AG20443 (cell line): Measurements from ENCODE around the gene NDUFS6.
A peak's percentile ranks its signal among the peaks of the same experiment; 100 is the strongest.

ENCODE experiments used
- DNase-seq: peaks from one replicate; pipeline ENCODE4 v3.0.0; 2012; ENCODE audit warnings: low spot score, mixed read lengths

NDUFS6 gene

DNA sequence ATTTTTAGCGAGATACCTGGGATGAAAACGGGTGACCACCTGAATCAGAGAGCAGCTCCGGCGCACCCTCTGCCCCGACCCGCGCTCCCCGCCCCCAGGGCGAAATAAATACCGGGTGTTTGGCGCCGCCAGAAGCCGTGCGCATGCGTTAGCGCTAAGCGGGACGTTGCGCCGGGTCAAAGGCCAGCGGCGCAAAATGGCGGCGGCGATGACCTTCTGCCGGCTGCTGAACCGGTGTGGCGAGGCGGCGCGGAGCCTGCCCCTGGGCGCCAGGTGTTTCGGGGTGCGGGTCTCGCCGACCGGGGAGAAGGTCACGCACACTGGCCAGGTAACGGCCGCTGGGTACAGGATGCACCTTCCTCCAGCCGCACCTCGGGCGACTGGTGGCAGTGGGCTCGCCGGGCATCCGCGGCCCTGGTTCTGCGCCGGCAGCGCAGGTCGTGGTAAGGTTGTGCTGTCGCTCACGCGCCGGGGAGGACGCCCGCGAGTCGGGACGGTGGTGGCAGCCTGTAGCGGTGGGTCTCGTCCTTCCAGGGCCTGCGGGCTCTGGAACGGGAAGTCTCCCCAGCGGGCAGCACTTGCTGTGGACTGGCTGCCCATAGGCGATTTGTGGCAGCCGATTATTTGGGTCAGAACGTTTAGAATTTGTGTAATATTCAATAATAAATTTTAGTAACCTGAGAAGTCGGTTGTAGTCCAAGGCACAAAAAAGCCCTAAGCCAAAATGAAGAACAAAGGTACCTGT, at the start of gene NDUFS6:
Gene NDUFS6, plus strand, starts transcription at position 186 of the 745 bp plus-strand sequence. Its CDS starts 11 bp downstream, at position 197.
- DNase-seq = peak; percentile 90

DNA sequence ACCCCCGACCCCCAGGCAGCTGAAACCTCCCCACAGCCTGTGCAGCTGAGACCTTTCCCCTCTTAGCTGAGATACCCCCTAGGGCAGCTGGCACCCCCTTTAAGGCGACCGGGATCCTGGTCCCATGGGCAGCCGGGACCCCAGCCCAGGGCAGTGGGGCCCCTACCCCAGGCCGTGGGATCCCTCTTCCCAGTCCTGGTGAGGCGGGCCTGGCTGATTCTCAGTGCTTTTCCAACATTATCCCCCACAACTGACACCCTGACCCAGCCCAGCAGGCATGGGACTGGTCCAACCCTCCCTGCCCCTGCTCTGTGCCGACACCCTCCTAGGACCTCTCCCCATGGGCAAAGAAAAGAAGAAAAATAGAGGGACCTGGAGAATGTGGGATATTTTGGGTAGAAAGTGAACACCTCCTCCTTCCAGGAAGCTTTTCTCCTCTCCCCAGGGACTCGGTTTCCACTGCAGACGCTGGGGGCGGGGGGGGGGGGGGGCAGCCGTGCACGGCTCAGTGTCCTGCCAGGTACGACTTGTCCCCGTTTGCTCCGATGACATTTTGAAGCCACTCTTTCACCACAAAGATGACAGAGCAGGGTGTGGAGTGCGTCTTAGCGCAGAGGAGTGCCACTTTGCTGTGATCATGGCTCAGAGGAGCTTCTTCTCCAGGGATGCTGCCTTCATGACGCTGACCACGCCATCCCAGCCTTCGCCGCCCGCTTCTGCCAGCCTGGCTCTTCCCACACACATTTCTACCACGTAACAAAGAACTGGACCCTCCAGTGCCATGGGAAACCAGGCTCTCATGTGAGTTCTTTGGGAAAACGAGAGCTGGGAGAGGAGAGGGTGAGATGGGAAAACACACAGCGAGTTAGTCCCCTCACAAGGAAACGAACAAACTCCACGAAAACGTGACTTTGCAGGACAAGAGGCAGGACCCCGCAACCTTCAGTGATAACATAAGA, 49.1 kb upstream of the NDUFS6 start:
- no peak for DNase-seq

DNA sequence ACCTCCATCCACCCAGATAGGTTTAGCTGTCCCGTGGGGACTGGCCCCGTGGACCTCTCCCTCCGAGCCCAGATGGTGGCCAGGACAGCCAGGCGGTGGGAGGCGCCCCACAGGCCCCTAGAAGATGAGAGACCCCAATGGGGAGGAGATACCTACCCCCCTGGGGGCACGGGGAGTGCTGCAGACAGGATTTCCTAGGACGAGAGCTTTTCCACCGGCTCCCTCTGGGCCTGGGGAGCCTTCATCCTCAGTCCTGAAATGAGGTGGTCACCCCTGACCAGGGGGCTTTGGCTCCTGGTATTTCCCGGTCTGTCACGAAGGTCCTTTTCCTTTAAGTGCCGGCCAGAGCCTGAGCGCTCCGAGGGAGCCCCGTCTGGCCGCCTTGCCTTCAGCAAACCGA, 48.3 kb upstream of the NDUFS6 start:
- DNase-seq = no peak

DNA sequence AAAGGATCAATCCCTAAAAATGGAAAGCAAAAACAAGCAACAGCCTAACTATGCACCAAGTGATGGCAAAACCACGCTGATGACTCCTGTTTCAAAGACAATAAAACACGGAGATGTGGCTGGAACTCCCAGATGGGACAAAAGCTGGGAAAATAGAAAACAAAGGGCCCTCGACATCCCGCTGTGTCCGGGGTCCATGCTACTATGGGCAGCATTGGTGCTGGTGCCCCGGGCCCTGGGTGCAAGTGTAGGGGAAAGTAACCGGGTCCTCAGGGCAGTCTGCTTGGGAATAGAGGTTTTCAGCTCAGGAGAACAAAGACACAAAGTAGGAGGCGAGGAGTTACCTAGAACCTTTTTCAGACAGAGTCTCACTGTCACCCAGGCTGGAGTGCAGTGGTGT, 47.7 kb upstream of the NDUFS6 start:
- no peak for DNase-seq

DNA sequence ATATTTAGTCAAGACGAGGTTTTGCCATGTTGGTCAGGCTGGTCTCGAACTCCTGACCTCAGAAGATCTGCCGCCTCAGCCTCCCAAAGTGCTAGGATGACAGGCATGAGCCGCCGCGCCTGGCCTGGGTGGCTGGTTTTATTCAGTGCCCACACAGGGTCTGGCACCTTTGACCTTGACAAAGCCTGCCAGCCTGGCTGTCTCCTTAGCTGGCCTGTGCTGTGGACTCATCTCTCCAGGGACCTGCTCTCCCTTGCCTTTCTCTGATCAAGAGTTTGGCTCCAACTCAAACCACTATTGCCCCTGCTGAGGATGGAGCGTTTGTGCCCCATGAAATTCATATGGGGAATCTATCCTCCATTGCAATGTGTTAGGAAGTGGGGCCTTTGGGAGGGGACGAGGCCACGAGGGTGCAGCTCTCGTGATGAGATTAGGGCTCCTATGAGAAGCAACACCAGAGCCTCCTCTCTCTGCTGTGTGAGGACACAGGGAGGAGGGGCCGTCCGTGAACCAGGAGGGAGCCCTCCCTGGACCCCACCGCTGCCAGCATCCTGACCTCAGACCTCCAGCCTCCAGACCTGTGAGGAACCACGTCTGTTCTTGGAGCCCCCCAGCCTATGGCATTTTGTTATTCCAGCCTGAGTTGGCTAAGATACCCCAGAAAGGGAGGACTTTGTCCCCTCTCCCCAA, 46.5 kb upstream of the NDUFS6 start:
- DNase-seq = no peak

DNA sequence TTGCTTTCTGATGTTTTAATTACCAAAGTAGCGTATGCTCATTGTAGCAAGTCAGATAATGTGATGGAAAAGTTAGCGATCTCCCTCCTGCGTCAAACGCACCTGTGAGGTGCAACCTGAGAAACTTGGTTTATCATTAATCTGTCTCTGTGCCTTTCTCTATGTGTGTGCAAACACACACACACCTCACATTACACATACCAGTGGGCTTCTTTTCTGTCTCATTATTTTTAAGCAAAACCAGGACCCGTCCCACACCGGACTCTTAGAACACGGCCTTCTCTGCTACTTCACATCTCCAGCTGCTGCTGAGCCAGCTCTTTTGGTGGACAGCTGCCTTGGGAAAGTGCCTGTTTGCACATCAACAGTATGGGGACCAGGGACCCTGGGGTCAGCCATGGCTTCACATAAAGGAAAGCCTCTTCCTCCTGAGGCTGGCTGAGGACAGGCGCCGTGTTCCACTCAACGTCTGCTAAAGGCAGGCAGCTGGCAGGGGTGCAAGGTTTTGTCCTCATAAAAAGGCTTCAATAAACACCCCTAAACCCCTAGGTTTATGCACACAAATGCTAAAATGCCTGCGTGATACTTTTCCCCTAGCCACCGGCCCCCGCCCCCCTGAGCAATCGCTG, 45.8 kb upstream of the NDUFS6 start:
- no peak for DNase-seq

DNA sequence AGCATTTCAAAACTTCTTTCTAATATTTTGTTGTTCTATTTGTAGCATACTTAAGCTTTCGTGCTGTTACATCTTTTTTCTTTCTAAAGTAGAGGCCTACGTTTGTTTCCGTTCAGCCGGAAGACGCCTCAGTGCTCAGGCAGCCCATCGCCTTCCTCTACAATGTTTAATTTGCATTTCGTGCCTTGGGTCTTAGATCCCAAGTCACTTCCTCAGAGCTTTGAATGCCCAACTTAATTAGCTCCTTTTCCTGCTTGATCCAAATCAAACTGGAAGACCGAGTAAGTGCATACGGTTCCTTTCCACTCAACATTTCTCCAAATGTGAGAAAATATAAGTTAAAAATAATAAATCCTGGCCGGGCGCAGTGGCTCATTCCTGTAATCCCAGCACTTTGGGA, 44.7 kb upstream of the NDUFS6 start:
- no peak for DNase-seq

DNA sequence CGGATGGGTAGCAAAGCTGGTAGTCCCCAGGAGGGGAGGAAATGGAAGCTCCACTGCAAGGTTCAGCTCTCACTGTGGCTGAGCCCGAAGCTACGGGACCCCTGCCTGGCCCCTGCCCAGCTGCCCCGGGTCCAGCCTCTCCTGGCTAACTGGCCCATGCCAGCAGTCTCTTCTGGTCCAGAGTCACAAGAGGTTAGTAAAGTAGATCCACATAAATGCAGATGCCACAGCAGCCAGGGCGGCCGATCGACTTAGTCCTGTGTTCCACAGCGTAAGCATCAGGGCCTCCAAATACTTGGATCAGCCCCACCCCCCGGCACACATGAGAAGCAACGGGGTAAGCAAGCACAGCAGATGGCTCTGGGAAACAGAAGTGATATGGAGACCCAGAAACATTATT, 43.7 kb upstream of the NDUFS6 start:
- no peak for DNase-seq

DNA sequence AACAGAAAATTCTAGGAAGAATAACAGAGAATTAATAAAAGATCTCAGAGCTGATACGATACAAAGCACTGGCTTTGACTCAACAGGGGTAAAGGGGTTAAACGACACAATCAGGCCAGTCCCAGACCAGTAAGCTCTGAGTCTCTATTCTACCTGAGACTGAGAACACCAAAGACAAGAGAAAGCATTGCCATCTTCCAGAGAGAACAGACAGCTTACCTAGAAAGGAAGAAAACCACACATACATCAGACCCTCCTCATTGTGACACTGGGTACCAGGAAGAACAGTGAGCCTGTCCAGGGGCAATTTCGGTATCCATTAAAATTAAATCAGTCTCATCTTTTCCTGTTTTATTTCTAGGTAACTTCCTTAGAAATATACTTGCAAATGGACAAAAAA, 42.6 kb upstream of the NDUFS6 start:
- DNase-seq = no peak

DNA sequence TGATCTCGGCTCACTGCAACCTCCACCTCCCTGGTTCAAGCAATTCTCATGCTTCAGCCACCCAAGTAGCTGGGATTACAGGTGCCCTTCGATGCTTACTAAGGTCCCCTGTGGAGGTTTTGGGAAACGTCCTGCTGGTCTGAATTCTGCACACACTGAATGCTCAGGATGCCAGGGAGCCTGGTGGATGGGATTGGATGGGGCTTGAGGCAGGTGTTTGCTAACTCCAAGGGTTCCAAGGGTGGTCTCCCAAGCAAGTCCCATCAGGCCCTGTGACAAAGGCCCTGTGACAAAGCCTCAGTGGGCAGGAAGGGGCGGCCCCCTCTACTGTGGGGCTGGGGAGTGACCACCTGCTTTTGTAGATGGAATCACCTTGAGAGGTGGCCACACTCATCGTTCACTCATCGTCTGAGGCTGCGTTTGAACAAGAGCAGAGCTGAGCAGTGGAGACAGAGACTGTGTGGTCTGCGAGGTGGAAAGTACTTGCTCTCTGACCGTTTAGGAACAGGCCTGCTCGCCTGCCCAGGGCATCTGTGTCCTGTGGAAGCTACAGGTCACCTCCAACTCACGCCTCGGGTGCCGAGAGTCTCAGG, 41.7 kb upstream of the NDUFS6 start:
- no peak for DNase-seq

DNA sequence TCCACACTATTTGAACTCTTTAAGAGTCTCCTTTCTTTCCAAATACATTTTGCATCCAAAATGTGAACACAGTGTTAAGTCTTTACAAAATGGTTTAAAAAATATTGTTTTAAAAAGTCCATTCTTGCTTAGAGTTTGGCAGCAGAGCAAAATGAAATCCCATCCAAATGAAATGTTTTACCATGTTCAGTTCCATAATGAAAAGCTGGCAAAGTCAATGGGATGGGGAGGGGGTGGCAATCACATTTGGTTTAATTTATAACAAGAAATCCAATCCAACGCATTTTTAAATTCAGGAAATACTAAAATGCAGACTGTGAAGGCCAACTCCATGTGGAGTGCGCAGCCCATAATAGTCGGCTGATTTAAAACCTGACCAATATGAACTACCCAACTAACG, 41.0 kb upstream of the NDUFS6 start:
- no peak for DNase-seq

DNA sequence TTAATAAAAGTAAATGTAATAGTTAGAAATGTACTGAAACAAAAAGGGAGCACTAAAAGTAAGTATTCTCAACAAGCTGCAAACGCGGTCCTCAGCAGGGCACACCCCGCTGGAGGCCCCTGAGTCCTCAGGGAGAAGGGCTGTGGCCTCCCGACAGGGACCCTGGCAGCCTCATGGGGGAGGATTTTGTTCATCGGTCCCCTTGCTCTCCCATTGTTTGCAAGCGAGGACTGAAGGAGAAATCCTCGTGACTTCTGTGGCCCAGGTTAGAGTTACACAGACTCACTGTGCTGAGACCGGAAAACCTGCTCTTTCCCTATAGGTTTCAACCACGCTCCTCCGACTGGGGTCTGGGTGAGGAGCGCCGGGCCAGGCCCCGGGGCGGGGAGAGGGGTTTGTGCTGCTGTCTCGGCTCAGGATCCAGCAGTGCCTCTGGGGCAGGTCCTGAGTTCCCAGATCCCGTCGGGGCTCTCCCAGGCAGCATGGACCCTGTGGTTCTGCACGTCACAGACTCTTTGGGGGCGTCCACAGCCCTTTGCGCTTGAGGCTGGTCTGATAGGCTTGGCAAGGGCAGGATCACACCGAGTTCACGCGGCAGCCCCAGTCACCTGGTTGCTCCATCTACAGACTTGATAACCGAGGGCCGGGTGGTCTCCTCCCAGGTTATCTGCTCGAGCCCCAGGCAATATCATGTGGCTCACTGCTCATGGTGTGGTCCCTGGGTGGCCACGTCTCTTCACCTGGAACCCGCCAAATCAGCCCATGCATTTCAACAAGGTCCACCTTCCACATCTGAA, 40.4 kb upstream of the NDUFS6 start:
- DNase-seq = no peak

DNA sequence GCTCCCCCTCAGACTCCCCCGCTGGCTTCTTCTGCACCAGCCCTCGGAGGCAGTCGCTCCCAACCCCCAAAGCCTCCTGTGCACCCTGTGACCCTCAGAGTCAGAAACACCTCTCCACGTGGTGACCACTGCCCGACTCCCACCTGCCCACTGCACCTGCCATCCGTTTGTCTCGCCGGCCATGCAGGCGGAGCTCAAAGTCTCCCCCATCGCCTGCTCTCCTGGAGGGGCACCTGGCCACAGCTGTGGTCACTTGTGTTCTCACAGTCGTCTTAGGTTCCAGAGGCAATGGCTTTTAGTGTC, 39.8 kb upstream of the NDUFS6 start:
- DNase-seq = no peak

DNA sequence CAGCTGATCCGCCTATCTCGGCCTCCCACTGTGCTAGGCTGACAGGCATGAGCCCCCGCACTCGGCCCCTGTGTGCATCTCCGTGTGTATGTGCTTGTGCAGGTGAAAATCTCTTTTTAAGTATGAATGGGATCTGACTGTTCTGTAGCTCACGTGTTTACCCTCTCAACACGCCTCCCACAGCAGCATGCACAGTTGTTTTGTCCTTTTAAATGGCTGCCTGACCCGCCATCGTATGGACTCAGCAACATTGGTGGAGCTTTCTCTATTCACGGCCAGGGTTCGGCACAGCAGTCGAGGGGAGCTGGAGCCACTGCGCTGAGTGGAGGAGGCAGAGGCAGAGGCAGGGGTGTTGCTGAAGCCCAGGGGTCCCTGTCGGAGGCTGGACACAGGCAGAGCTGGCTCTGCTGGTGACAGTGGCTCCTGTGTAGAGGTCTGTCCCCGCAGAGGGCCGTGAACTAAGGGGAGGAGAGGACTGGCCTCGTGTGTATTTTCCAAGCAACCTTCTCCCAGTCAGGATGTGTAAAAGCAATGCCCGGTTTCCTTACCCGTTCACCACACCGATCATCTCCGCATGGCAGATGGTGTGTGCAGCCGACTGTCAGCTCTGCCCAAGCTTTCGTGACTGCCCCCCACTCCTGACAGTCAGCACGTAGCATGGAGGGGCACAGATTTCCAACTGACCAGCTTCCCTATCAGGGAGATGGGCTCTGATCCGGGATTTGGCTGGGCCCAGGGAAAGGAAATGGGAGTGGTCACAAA, 38.9 kb upstream of the NDUFS6 start:
- no peak for DNase-seq

DNA sequence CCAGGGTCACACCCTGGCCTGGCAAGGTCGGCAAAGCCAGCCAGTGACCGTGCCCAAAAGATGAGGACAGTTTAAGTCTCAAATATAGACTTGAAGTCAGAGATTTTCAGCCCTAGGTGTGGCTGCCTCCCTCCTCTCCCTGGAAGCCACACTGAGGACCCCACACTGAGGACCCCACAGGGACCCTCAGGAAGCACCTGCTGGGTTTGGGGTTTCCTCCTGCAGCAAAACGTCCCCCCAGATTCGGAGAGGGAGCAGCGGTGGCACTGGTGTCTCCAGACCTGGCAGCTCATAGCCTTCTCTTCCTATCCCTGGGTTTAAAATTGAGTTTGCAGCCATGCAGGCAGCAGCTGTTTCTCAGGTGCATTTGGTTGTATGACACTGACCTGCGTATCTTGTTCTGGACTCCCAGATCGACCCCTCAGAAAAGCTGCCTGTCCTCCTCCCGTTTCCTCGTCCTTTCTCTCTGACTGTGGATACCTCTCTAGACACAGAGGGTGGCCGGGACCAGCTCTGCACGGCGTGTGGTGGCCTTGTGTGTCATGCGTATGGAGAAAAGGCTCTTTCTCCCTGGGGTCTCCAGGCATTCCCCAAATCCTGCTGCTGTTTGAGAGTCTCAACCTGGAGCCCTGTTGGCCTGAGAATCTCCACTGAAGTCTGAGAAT, 38.2 kb upstream of the NDUFS6 start:
- DNase-seq = no peak

DNA sequence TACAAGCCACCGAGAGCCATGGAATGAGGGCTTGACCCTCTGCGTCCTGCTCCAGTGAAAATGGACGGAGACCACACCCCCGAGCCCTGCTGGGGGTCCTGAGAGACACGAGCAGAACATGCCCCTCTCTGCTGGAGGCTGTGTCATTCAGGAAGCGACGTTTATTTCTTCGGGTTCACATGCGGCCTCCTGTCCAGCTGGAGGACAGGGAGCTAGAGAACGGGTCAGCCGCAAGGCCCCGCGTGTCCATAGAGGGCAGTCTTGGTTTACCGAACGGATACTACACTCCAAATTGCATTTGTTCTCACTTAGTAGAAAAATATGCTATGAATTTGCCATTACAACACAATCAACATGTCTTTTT, 37.7 kb upstream of the NDUFS6 start:
- DNase-seq = peak; percentile 94

DNA sequence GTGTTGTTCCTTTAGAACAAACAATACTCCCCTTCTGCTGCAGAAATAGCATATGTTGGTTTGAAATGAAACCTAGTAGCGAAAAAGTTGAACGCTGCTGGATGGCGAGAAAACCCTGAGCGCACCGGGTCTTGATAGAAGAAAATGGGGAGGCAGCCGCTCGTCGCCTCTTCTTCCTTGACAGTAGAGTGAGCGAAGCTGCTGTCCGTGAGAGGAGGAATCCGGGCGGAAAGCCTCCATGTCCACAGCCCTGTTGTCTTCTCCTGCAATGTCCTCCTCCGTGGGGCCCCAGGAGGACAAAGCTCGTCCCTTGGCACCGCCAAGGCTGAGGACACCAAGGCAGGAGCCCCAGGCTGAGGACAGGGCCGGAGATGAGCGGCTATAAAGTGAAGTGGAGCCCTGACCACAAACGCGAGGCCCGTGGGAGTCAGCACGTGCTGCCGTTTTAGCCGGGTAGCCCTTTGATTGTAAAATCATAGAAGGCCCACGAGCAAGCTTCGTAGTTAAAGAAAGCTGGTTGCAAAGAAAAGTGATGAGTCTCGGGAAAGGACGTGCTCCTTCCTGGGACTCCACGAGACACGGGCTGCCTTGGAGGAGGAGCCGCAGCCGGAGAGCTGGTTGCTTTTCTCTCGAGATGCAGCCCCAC, 37.1 kb upstream of the NDUFS6 start:
- no peak for DNase-seq

DNA sequence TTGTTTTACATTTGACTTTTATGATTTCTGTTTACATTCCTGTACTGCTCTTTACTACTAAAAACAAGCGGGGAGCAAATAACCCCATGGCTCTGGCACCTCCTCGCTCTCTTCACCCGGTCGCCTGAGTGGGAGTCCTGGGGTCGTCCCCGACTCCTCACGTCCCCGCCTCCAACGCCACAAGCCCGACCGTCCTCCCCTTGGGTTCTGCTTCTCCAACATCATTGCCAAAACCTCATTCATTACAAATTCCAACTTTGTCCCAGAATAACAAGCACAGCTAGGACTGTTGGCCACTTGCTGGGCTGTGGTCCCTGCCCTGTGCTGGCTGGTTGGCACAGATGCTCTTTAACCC, 36.6 kb upstream of the NDUFS6 start:
- DNase-seq = no peak

DNA sequence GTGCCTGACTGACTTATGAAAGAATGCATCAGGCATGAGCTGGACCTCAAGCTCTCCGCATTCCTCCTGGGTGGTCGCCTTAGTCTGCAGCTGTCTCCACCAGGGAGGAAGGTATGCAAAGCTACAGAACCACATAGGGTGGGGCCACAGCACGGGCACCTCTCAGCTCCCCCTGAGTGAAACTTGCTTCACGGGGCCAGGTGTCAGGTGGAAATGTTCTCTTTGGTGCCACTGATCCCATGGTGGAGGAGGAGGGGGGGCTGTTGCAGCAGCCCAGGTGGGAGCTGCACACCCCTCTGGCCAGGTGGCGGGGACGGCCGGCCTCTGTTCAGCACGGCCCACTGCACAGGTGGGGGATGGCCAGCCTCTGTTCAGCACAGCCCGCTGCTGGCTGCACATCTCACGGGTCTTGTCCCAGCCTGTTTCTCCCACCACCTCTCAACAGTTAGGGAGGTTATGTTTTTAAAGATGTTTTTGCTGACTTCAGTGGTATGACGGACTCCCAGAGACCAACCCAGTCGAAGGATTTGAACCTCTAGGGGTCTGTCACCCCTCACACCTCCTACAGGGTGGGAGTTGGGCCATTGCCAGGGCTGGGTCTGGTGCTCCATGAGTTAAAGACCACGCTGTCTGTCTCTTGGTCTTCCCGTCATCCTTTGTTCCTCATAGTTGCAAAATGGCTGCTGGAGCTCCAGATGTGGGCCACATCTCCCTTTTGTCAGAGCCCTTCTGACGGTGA, 35.9 kb upstream of the NDUFS6 start:
- DNase-seq = no peak
